Stimulated activated CD8-positive, alpha-beta memory T cell treated with anti-CD3 and anti-CD28 coated beads, Interleukin-4, amount 100 ng/mL, for 1 hour (primary cell): ENCODE results near the gene SNX11.

Experiments used
- DNase-seq, 2 donors: peaks; one replicate each; pipeline ENCODE4 v3.0.0-alpha.2; 2020; ENCODE audit warnings: low read depth in 2 of 2, low spot score in 1 of 2

Gene SNX11

DNA sequence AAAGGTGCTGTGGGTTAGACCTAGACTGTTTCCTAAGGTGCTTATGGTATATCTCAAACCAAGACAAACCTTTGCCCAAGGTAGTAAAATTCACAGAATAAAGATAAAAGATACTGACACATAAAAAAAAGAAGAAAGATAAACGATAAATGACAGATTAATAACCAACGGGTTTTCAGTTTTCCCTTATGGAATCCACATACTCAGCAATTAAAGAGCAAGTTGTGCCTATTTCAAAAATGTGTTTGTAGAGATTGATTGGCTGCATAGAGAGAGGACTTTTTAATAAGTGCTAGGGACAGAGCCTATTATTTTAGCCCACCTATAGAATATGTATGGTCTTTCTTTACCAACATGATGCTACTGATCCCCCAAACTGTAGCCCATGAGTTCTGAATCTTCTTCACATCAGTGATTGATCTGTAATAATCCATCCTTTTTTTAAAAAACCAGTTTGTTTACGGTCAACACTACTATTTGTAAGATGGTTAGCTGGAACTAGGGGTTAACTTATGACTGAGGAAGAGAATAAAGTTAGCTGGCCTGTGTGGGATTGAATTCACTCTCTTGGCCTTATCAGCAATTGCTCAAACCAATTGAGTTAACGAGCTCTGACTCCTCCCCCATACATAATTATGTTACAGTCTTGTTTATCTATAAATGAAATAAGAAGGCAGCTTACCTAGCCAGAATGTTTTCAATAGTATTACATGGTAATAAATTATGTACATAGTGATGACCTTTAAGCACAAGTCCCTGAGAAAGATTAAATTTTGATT is 53.8 kb downstream of the SNX11 start:
- DNase-seq = no peak

GRCh38 chr17:48162306-48162934 is 54.9 kb downstream of the SNX11 start:
- no peak for DNase-seq

DNA sequence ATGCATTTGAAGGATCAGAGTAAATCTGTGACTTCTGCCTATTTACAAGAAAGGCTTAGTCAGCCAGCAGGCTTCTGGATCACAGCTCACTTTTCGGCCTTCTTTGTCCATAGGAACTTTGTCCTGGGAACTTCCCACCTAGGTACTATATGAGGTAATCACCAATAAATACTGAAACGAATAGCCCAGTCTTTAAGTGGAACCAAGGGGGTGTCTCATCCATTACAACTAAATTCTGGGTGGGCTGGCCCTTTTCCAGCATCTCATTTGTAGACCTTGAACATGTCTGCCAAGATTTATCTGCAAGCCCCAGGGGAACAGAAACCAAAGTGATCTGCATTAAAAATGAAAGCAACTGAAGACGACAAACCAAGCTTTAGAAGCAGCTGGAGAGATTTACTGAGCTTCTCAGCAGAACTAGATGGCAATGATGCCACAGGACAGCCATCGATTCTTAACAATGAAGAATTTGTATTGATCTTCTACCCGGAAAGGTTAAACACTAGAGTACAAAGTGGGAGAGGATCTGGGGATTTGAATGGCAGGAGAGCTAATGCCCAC is 55.5 kb downstream of the SNX11 start:
- DNase-seq = no peak

DNA sequence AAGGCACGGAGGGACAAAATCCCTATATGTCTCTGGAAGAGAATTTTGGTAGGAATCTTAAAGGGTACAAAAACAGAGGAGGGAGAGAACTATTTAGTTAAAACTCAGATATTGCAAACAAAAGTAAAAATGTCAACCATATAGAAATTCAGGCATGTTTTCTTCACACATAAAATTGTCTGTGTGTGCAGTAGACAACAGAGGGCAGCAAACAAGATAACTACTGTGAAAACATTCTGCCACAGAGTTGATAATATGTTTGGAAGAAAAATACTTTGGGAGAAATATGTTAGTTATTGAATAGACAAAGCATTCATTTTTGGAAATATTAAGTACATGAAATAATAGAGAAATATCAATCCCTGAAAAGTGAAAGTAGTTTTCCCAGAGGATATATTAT is 56.2 kb downstream of the SNX11 start:
- no peak for DNase-seq

GRCh38 chr17:48169926-48170325 is 62.4 kb downstream of the SNX11 start:
- DNase-seq = no peak
